ENCODE results near the gene USP35.

DNA sequence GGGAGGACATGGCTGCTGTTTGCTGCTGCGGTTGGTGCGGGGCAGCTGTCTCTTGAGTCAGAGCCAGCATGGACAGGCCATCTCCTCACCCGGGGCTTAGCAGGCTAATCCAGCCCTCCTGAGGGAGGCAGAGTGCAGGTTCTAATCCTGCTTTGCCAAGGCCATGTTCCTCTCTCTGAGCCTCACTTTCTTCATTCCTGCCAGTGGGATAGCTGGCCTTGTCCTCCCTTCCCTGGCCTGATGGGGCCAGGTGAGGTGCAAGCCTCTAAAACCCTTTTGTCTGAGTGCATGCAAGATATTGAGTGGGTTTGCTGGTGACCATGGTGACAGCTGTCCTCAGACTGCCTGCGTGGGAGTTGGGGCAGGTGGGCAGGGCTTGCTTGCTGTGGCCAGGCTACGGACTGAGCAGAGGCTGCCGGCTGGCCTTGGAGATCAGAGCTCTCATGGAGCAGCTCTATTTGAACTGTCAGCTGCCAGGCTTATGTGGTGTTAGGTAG, 3.6 kb downstream of the USP35 start:
- TF ChIP-seq, protein P1, sequence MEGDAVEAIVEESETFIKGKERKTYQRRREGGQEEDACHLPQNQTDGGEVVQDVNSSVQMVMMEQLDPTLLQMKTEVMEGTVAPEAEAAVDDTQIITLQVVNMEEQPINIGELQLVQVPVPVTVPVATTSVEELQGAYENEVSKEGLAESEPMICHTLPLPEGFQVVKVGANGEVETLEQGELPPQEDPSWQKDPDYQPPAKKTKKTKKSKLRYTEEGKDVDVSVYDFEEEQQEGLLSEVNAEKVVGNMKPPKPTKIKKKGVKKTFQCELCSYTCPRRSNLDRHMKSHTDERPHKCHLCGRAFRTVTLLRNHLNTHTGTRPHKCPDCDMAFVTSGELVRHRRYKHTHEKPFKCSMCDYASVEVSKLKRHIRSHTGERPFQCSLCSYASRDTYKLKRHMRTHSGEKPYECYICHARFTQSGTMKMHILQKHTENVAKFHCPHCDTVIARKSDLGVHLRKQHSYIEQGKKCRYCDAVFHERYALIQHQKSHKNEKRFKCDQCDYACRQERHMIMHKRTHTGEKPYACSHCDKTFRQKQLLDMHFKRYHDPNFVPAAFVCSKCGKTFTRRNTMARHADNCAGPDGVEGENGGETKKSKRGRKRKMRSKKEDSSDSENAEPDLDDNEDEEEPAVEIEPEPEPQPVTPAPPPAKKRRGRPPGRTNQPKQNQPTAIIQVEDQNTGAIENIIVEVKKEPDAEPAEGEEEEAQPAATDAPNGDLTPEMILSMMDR (IDR thresholded peaks at IDR 0.05), result no peak
- TF ChIP-seq POLR2A (IDR thresholded peaks at IDR 0.05) (no peak), POLR2AphosphoS5 (IDR thresholded peaks at IDR 0.05) (no peak), EP300 (IDR thresholded peaks at IDR 0.05) (no peak)

Measured in sigmoid colon (tissue), 4 donors.